A549 (cell line): ENCODE measurements around the gene ATG4B. TPM values are rescaled to one million over a fixed set of nuclear protein-coding genes. Genes with fewer than 3 reads are reported as not detected.

ENCODE experiments used
- ATAC-seq, 2 experiments: fragments of 200-7000 bp in 1 of 2; fragments of >200 bp in 1 of 2; cut with Nextera tagmentation in 1 of 2; cut with Tn5 transposase in 1 of 2; 3 replicates each; pipeline versions ENCODE4 v1.8.0 to v1.9.1; 2018 to 2020; ENCODE audit warnings: mild to moderate bottlenecking in 1 of 2, moderate library complexity in 1 of 2
- CTCF ChIA-PET: fragments of 300-600 bp; sonication (Branson Sonifier 250); formaldehyde crosslinking; extraction: SDS; loops from one replicate; lab custom pipeline; 2021; ENCODE audit warnings: antibody characterized with exemption, inconsistent platforms; lab: Yijun Ruan, JAX
- POLR2A ChIA-PET: fragments of 350-600 bp; formaldehyde crosslinking; extraction: SDS; loops from one replicate; lab custom pipeline; 2021; ENCODE audit warnings: antibody characterized with exemption, inconsistent platforms; lab: Yijun Ruan, JAX
- DNase-seq, 2 experiments: peaks; one replicate each; pipeline versions ENCODE4 v3.0.0 to v3.0.0-alpha.2; 2011 to 2016; ENCODE audit warnings: low read depth in 1 of 2, low spot score in 1 of 2
- FAIRE-seq: peaks from 2 replicates; lab custom pipeline; 2011; peaks lifted over from hg19 to GRCh38; lab: Jason Lieb, UNC
- H3K27ac ChIP-seq, 2 experiments: fragments of >200 bp; sonication (Bioruptor Twin); formaldehyde crosslinking; 3 replicates each; pipeline ENCODE4 v1.5.1; 2016 to 2017
- H3K4me1 ChIP-seq: fragments of >200 bp; sonication (Bioruptor Twin); formaldehyde crosslinking; 3 replicates; pipeline ENCODE4 v1.6.1; 2016
- H3K4me2 ChIP-seq: fragments of >200 bp; sonication (Bioruptor Twin); formaldehyde crosslinking; 3 replicates; pipeline ENCODE4 v1.6.1; 2016
- H3K4me3 ChIP-seq: fragments of >200 bp; sonication (Bioruptor Twin); formaldehyde crosslinking; 3 replicates; pipeline ENCODE4 v1.5.1; 2016
- H3K9me3 ChIP-seq: fragments of >200 bp; sonication (Bioruptor Twin); formaldehyde crosslinking; 3 replicates; pipeline ENCODE4 v1.6.1; 2016
- BCL3 ChIP-seq: fragments of >200 bp; sonication (Bioruptor Twin); formaldehyde crosslinking; IDR thresholded peaks from 3 replicates; pipeline ENCODE4 v1.6.1; 2016
- CHD2 ChIP-seq: fragments of 150-350 bp; IDR thresholded peaks from 2 replicates; pipeline ENCODE4 v1.6.1; 2014; ENCODE audit warnings: low read length; ENCODE audit not compliant: partially characterized antibody
- CTCF ChIP-seq: fragments of >200 bp; sonication (Bioruptor Twin); formaldehyde crosslinking; IDR thresholded peaks from 3 replicates; pipeline ENCODE4 v1.5.1; 2016
- EHF ChIP-seq: fragments of 250-450 bp; sonication (Bioruptor Pico); IDR thresholded peaks from 2 replicates; pipeline ENCODE4 v1.5.0; 2020; ENCODE audit warnings: mild to moderate bottlenecking
- EHMT2 ChIP-seq: fragments of 200-600 bp; sonication (generic); IDR thresholded peaks from 2 replicates; pipeline ENCODE4 v1.6.1; 2016; ENCODE audit warnings: antibody characterized with exemption, low read depth, mild to moderate bottlenecking, moderate library complexity
- EP300 ChIP-seq, 2 experiments: fragments of >200 bp; sonication (Bioruptor Twin); formaldehyde crosslinking; IDR thresholded peaks; 2 replicates in 1 of 2; 3 replicates in 1 of 2; pipeline ENCODE4 v1.6.1; 2016 to 2017
- FOSL2 ChIP-seq, 2 experiments: fragments of 450-650 bp in 1 of 2; fragments of >200 bp in 1 of 2; sonication (Bioruptor Twin) in 1 of 2; formaldehyde crosslinking; IDR thresholded peaks; 2 replicates each; pipeline versions ENCODE4 v1.5.0 to v1.6.1; 2016 to 2020; ENCODE audit warnings: mild to moderate bottlenecking in 1 of 2, moderate library complexity in 1 of 2
- FOXS1 ChIP-seq: fragments of 250-450 bp; sonication (Bioruptor Pico); IDR thresholded peaks from 2 replicates; pipeline ENCODE4 v1.5.0; 2020; ENCODE audit warnings: mild to moderate bottlenecking, moderate library complexity
- GATA3 ChIP-seq: IDR thresholded peaks from 2 replicates; pipeline ENCODE4 v1.6.1; 2012; ENCODE audit warnings: borderline replicate concordance
- HDAC2 ChIP-seq: fragments of 200-600 bp; sonication (generic); IDR thresholded peaks from 2 replicates; pipeline ENCODE4 v1.6.1; 2016
- HEYL ChIP-seq: fragments of 250-450 bp; sonication (Bioruptor Pico); IDR thresholded peaks from 2 replicates; pipeline ENCODE4 v1.8.0; 2021; ENCODE audit warnings: mild to moderate bottlenecking, moderate library complexity
- HOXA7 ChIP-seq: fragments of 250-450 bp; sonication (Bioruptor Pico); IDR thresholded peaks from 2 replicates; pipeline ENCODE4 v1.5.0; 2020; ENCODE audit warnings: mild to moderate bottlenecking, moderate library complexity
- HOXB13 ChIP-seq: fragments of 250-450 bp; sonication (Bioruptor Pico); IDR thresholded peaks from 2 replicates; pipeline ENCODE4 v1.5.0; 2020; ENCODE audit warnings: low read depth, mild to moderate bottlenecking, moderate library complexity
- HOXB5 ChIP-seq: fragments of 250-450 bp; sonication (Bioruptor Pico); IDR thresholded peaks from 2 replicates; pipeline ENCODE4 v1.5.0; 2020; ENCODE audit warnings: mild to moderate bottlenecking, moderate library complexity
- JUN ChIP-seq, 2 experiments: fragments of >200 bp; sonication (Bioruptor Twin); formaldehyde crosslinking; IDR thresholded peaks; 2 replicates in 1 of 2; 3 replicates in 1 of 2; pipeline ENCODE4 v1.6.1; 2016 to 2017
- KDM5A ChIP-seq: fragments of 200-600 bp; sonication (generic); IDR thresholded peaks from 2 replicates; pipeline ENCODE4 v1.6.1; 2016; ENCODE audit warnings: antibody characterized with exemption, mild to moderate bottlenecking
- MAFK ChIP-seq: fragments of 450-650 bp; IDR thresholded peaks from 2 replicates; pipeline ENCODE4 v1.6.1; 2014; ENCODE audit not compliant: partially characterized antibody
- MAZ ChIP-seq: fragments of 150-350 bp; IDR thresholded peaks from 2 replicates; pipeline ENCODE4 v1.6.1; 2014; ENCODE audit warnings: antibody characterized with exemption, low read depth, low read length, borderline replicate concordance
- MYC ChIP-seq: IDR thresholded peaks from 2 replicates; pipeline ENCODE4 v1.6.1; 2012; ENCODE audit warnings: mild to moderate bottlenecking, inconsistent platforms, low read length, improper control_type of control experiment, borderline replicate concordance
- NPAS2 ChIP-seq: fragments of 250-450 bp; sonication (Bioruptor Pico); IDR thresholded peaks from 2 replicates; pipeline ENCODE4 v1.8.0; 2022; ENCODE audit warnings: mild to moderate bottlenecking, moderate library complexity, borderline replicate concordance
- POLR2A ChIP-seq: IDR thresholded peaks from 2 replicates; pipeline ENCODE4 v1.6.1; 2012; ENCODE audit warnings: mild to moderate bottlenecking, low read length
- RCOR1 ChIP-seq: fragments of 150-350 bp; IDR thresholded peaks from 2 replicates; pipeline ENCODE4 v1.6.1; 2014; ENCODE audit warnings: antibody characterized with exemption, low read length, low read depth
- REST ChIP-seq: fragments of 200-600 bp; sonication (generic); IDR thresholded peaks from 2 replicates; pipeline ENCODE4 v1.6.1; 2016; ENCODE audit warnings: antibody characterized with exemption, mild to moderate bottlenecking, moderate library complexity
- SREBF2 ChIP-seq: fragments of 450-650 bp; IDR thresholded peaks from 2 replicates; pipeline ENCODE4 v1.6.1; 2014; ENCODE audit warnings: mild to moderate bottlenecking, moderate library complexity
- USF2 ChIP-seq: fragments of 450-650 bp; IDR thresholded peaks from 2 replicates; pipeline ENCODE4 v1.6.1; 2014; ENCODE audit warnings: antibody characterized with exemption
- WGBS: methylation state at CpG from one replicate; pipeline ENCODE4 v1.1.6; 2017; ENCODE audit errors: missing lambda C conversion rate; 5-methylcytosine and 5-hydroxymethylcytosine counted together
- polyA plus RNA-seq, 4 experiments: library from polyadenylated mRNA; depleted of rRNA in 3 of 4; stranded (reverse); fragments of >200 nt; fragmentation: RNase III in 1 of 4; extraction: RNeasy Plus Mini Kit Qiagen cat#74134 plus additional on column Dnase treatment in 1 of 4; gene quantifications; 2 replicates in 3 of 4; 3 replicates in 1 of 4; pipeline ENCODE4 v1.2.3, GENCODE V29; 2011 to 2017

The ATG4B gene
- polyA plus RNA-seq, 2 of the 4 experiments (the other 2 are of a cell fraction), result 70.3 to 75.2 TPM

- DNase-seq (no peak), ATAC-seq (no peak)
- 94% methylated on average over 22 of the region's 31 CpGs for WGBS
- TF ChIP-seq RCOR1 (no peak), NPAS2 (CRISPR knock-in tag) (no peak), BCL3 (no peak), POLR2A (no peak), JUN (IDR thresholded peaks at IDR 0.05) (no peak), MAZ (no peak), SREBF2 (no peak), FOSL2 (IDR thresholded peaks at IDR 0.05) (no peak), FOSL2 (CRISPR knock-in tag; IDR thresholded peaks at IDR 0.05) (no peak), HEYL (no peak), MYC (no peak), MAFK (no peak), FOXS1 (CRISPR knock-in tag) (no peak), CHD2 (no peak), USF2 (no peak), HOXB13 (CRISPR knock-in tag) (no peak), EP300 (IDR thresholded peaks at IDR 0.05) (no peak), REST (no peak), GATA3 (no peak)
- TF ChIP-seq, all 56 proteins: peak for 0
- ChIA-PET CTCF (interaction anchor here (1.2 to 2.5 kb wide), 5 partner anchors 8 to 208 kb away, joined by 3 to 15 read pairs (median 4); no protein-coding TSS in a partner anchor), POLR2A (no interaction called here)
- H3K9me3 ChIP-seq, result no peaks in the 10 kb centered on the region
- no peak overlapping the region for H3K4me3 ChIP-seq
- no peak for FAIRE-seq
- no peak overlapping the region for H3K4me2 ChIP-seq
- no peak overlapping the region for H3K27ac ChIP-seq
- H3K4me1 ChIP-seq, result no peaks in the 10 kb centered on the region
Measured at GRCh38 chr2:241670333-241671110, 33.0 kb downstream of the ATG4B start.

- POLR2A ChIA-PET, result no interaction called here
- Histone ChIP-seq H3K9me3 (no peaks in the 10 kb centered on the region), H3K4me2 (no peak overlapping the region), H3K4me3 (no peak overlapping the region), H3K27ac (no peak overlapping the region), H3K4me1 (no peaks in the 10 kb centered on the region)
- CTCF ChIA-PET, result interaction anchor here (0.8 to 2.5 kb wide), 3 partner anchors 10 to 13 kb away, joined by 3 to 15 read pairs (median 4); no protein-coding TSS in a partner anchor
- WGBS, result 97% methylated on average over 19 of the region's 31 CpGs
- FAIRE-seq (no peak), DNase-seq (no peak), ATAC-seq (no peak)
- TF ChIP-seq HOXB5 (no peak), EHF (CRISPR knock-in tag) (no peak), HDAC2 (no peak), KDM5A (no peak), REST (no peak), JUN (IDR thresholded peaks at IDR 0.05) (no peak), RCOR1 (no peak), HOXA7 (CRISPR knock-in tag) (no peak), EHMT2 (no peak), CTCF (no peak)
Measured at GRCh38 chr2:241671457-241672240, 34.2 kb downstream of the ATG4B start.
